NB4 (cell line): ENCODE data around the gene NOMO2.
"Not testable (repeated sequence)": the region's sequence is repeated elsewhere in the genome, so short reads cannot be mapped to it uniquely, and the experiment has no call there.

Experiments used
- DNase-seq: peaks from one replicate; pipeline ENCODE4 v3.0.0; 2010; ENCODE audit warnings: low read depth
- H3K4me3 ChIP-seq: one replicate; pipeline ENCODE4 v1.5.1; 2011; ENCODE audit warnings: mild to moderate bottlenecking, low read depth, low read length, moderate library complexity
- MYC ChIP-seq: IDR thresholded peaks from 2 replicates; pipeline ENCODE4 v1.6.1; 2011; ENCODE audit warnings: low read depth, low read length
- POLR2A ChIP-seq: IDR thresholded peaks from 2 replicates; pipeline ENCODE4 v1.6.1; 2011; ENCODE audit warnings: mild to moderate bottlenecking; ENCODE audit not compliant: insufficient read length; ENCODE audit errors: extremely low read depth
- TF ChIP-seq, protein P1 (sequence below): IDR thresholded peaks from one replicate; pipeline ENCODE4 v1.5.1; 2012; ENCODE audit warnings: low read depth, low read length
- TF ChIP-seq, protein P2 (sequence below): IDR thresholded peaks from 2 replicates; pipeline ENCODE4 v1.6.1; 2011; ENCODE audit warnings: low read depth, low read length

The NOMO2 gene

GRCh38 chr16:18582902-18583301, 21.0 kb upstream of the NOMO2 start:
- no peak for DNase-seq
- no peak for TF ChIP-seq MYC
- TF ChIP-seq, protein P1, sequence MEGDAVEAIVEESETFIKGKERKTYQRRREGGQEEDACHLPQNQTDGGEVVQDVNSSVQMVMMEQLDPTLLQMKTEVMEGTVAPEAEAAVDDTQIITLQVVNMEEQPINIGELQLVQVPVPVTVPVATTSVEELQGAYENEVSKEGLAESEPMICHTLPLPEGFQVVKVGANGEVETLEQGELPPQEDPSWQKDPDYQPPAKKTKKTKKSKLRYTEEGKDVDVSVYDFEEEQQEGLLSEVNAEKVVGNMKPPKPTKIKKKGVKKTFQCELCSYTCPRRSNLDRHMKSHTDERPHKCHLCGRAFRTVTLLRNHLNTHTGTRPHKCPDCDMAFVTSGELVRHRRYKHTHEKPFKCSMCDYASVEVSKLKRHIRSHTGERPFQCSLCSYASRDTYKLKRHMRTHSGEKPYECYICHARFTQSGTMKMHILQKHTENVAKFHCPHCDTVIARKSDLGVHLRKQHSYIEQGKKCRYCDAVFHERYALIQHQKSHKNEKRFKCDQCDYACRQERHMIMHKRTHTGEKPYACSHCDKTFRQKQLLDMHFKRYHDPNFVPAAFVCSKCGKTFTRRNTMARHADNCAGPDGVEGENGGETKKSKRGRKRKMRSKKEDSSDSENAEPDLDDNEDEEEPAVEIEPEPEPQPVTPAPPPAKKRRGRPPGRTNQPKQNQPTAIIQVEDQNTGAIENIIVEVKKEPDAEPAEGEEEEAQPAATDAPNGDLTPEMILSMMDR = no peak
- no peak for TF ChIP-seq POLR2A
- TF ChIP-seq, protein P2, sequence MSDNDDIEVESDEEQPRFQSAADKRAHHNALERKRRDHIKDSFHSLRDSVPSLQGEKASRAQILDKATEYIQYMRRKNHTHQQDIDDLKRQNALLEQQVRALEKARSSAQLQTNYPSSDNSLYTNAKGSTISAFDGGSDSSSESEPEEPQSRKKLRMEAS = no peak
- H3K4me3 ChIP-seq = no peak overlapping the region

DNA sequence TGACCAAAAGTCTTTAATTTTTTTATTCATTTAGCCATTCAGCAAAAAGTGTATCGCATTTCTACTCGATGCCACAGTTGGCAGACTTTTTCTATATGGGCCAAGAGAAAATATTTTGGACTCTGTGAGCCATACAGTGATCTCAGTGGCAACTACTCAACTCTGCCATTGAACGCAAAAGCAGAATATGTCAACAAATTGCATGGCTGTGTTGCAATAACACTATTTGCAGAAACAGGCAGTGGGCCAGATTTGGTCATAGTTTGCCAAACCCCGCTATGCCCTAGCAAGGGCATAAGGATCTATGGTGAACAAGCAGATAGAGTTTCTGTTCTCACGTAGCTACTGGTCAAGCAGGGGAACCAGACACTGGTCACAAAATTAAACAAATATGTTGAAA, 18.5 kb upstream of the NOMO2 start:
- not testable (repeated sequence) for H3K4me3 ChIP-seq, DNase-seq

- H3K4me3 ChIP-seq, DNase-seq: not testable (repeated sequence)
Measured at GRCh38 chr16:18579261-18579660, 17.4 kb upstream of the NOMO2 start.

GRCh38 chr16:18577942-18578341, 16.0 kb upstream of the NOMO2 start:
- not testable (repeated sequence) for DNase-seq, H3K4me3 ChIP-seq

DNA sequence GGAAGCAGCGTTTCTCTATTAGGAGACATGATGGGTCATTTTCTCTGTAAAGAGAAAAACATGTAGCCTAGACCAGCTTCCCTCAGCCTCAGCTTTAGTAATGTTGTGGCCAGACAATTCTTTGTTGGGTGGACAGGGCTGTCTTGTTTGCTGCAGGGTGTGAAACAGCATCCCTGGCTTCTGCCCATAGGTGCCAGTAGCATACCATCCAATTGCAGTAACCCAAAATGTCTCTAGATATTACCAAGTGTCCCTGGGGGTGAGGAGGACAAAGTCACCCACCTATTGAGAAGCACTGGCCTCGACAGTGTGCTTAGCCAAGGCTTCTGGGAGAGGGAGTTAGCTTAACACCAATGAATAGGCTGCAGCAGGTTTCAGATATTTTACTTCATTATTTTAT, 14.0 kb upstream of the NOMO2 start:
- not testable (repeated sequence) for DNase-seq, H3K4me3 ChIP-seq

GRCh38 chr16:18575298-18575917, 13.5 kb upstream of the NOMO2 start:
- not testable (repeated sequence) for DNase-seq, H3K4me3 ChIP-seq

DNA sequence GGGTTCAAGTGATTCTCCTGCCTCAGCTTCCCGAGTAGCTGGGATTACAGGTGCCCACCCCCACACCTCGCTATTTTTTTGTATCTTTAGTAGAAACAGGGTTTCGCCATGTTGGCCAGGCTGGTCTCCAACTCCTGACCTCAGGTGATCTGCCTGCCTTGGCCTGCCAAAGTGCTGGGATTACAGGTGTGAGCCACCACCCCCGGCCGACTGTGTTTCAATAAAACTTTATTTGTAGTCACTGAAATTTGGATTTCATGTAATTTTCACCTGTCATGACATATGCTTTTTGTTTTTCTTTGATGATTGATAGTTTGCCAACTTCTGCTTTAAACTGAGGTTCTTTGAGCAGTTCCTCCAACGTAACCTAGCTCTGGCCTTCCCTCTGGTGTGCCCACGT, 12.0 kb upstream of the NOMO2 start:
- DNase-seq, H3K4me3 ChIP-seq: not testable (repeated sequence)

- H3K4me3 ChIP-seq, DNase-seq: not testable (repeated sequence)
Measured at GRCh38 chr16:18572973-18573372, 11.1 kb upstream of the NOMO2 start.

DNA sequence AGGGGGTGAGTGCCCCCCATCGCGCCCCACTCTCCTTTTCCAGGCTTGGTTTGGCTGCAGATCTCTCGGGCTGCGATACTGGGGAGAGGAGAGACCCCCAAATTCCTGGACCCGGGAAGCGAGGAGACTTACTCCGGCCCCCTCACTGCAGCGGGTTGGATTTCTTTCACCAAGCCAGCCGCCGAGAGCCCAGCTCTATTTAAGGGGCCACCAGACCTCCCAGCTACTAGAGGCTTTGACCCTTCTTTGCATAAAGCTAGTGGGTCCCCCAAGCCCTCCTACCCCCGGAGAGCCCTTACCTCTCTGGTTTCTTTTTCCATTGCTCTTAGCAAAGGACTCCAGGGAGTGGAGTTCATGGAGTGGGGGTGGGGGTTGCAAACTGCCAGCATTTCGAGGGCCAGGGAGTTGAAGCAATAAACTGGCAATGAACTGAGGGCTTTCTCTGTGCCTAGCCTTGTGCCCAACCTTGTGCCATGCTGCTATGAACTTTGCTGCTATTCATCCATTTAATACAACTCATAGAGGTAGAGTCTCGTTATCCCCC, 9.5 kb upstream of the NOMO2 start:
- not testable (repeated sequence) for H3K4me3 ChIP-seq, DNase-seq

GRCh38 chr16:18570529-18571306, 8.8 kb upstream of the NOMO2 start:
- DNase-seq, H3K4me3 ChIP-seq: not testable (repeated sequence)

DNA sequence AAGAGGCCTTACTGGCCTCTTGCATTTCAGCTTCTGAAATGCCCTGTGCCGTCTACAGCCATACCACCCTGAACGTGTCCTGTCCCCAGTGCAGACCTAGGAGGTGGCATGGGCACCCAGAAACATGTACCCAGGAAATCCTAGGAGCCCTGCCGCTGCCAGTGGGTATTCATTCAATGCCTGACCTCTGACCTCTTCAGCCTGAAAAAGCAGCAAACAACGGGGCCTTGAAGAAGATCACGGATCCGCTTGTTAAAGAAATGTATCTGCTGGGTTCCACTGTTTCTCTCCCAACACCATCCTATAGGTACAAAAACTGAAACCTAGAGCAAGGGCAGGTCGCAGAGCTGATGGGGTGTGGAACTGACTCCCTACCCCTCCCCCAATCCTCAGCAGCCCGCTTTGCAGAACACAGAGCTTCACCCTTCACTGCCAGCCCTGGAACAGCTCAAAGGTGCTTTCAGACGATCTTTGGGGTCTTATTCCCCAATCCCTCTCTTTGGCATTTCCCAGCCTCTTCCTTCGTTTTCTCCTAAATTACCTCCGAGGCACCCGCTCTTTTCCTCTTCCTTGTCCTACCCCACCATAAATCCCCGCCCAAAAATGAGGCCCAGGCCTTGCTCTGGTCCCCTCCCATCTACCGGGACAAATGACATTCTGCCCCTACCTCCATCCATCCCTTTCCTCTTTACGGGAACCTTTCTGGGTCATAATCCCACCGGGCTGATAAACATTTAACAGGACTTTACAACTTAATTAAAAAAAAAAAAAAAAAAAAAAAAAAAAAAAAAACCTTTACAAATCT, 1.3 kb downstream of the NOMO2 start:
- peak overlapping the region; percentile 62 for H3K4me3 ChIP-seq
- DNase-seq = not testable (repeated sequence)

DNA sequence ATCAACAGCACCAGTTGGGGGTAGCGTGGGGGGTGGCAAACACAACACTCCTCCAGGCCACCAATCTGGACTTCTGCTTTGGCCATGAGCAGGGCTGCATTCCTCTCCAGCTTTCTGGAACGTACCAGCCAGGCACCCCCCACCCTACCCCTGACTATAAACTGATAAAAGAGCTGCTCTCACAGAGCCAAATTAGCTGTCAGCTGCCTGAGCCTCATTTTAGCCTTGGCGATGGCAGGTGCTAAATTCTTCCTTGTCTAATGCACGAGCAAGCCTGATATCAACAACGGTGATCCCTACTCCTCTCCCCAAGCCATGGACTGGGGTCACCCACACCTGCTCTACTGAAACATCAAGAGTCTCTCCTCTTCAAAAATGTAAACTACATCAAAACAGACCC, 8.2 kb downstream of the NOMO2 start:
- not testable (repeated sequence) for H3K4me3 ChIP-seq, DNase-seq

DNA sequence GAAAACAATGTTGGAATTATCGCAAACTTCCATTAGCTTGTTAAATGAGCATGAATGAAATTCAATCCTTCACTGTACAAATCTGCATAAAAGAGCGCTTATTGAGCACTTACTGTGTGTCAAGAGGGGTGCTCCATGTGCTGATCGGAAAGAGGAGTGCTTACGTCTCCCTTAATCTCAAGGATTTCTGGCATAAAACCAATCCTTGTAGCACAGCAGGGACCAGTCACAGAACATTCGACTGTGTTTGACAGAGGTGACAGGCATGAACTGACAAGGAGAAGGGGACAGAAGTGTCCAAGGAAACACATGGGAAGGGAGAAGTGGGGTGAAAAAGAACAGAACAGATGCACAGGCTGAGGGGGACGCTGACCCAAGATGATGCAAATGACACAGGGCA, 14.5 kb downstream of the NOMO2 start:
- H3K4me3 ChIP-seq = not testable (repeated sequence)

DNA sequence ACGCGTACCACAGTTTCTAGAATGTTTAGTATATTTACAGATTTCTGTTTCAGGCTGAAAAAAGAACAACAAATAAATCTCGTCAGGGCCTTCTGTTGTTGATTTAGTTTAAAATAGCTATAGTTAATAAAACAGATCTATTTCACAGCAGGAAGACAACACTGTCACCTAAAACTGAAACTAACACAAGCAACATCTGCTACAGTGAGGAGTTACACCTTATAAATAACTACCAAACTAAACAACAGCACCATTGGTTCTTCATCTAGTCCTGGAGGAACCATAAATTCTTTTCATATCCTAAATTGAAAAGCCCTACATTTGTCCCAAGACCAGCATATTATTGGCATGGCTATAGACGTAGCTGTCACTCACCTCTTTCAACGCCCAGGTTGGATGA, 15.0 kb downstream of the NOMO2 start:
- H3K4me3 ChIP-seq, DNase-seq: not testable (repeated sequence)

More for the DNA sequence above, 14.5 kb downstream of the NOMO2 start:
- not testable (repeated sequence) for DNase-seq

- DNase-seq, H3K4me3 ChIP-seq: not testable (repeated sequence)
Measured at GRCh38 chr16:18544232-18545081, 17.4 kb downstream of the NOMO2 start.

DNA sequence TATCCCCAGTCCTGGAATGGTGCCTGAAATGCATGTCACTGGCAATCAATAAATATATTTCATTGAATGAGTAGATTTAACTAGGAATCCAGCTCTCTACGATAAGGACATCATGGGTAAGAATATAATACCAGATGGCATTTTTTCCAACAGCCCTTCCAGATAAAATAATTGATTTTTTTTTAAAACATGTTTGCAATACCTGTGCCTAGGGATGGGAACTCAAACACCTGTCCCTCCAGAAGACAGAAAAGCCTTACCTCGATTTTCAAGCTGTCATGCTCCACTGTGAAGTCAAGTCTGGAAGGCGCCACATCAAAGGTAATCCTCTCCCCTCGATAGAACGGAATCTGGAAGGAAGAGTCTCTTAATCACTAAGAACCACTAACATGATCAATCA, 20.0 kb downstream of the NOMO2 start:
- H3K4me3 ChIP-seq, DNase-seq: not testable (repeated sequence)
